GM12891 (cell line): ENCODE data around the gene IDH1.

Source experiments
- DNase-seq: peaks from one replicate; pipeline ENCODE4 v3.0.0; 2011; ENCODE audit warnings: low spot score; ENCODE audit not compliant: insufficient read length
- FAIRE-seq: peaks from 2 replicates; lab custom pipeline; 2011; peaks lifted over from hg19 to GRCh38; lab: Jason Lieb, UNC
- PAX5 ChIP-seq: IDR thresholded peaks from 2 replicates; pipeline ENCODE4 v1.6.1; 2011; ENCODE audit warnings: low read length, moderate library complexity, mild to moderate bottlenecking; ENCODE audit not compliant: insufficient read depth, severe bottlenecking
- POLR2A ChIP-seq: IDR thresholded peaks from 2 replicates; pipeline ENCODE4 v1.6.1; 2011; ENCODE audit warnings: low read depth, low read length, control low read depth
- POLR2AphosphoS5 ChIP-seq: IDR thresholded peaks from 2 replicates; pipeline ENCODE4 v1.6.1; 2011; ENCODE audit warnings: low read depth, low read length, control low read depth
- POU2F2 ChIP-seq: IDR thresholded peaks from 2 replicates; pipeline ENCODE4 v1.6.1; 2011; ENCODE audit warnings: low read depth, mild to moderate bottlenecking, control low read depth, low read length, moderate library complexity
- SPI1 ChIP-seq: IDR thresholded peaks from 2 replicates; pipeline ENCODE4 v1.6.1; 2011; ENCODE audit warnings: low read depth, low read length, control low read depth
- TAF1 ChIP-seq: IDR thresholded peaks from 2 replicates; pipeline ENCODE4 v1.6.1; 2011; ENCODE audit warnings: low read depth, low read length, control low read depth

IDH1 gene

DNA sequence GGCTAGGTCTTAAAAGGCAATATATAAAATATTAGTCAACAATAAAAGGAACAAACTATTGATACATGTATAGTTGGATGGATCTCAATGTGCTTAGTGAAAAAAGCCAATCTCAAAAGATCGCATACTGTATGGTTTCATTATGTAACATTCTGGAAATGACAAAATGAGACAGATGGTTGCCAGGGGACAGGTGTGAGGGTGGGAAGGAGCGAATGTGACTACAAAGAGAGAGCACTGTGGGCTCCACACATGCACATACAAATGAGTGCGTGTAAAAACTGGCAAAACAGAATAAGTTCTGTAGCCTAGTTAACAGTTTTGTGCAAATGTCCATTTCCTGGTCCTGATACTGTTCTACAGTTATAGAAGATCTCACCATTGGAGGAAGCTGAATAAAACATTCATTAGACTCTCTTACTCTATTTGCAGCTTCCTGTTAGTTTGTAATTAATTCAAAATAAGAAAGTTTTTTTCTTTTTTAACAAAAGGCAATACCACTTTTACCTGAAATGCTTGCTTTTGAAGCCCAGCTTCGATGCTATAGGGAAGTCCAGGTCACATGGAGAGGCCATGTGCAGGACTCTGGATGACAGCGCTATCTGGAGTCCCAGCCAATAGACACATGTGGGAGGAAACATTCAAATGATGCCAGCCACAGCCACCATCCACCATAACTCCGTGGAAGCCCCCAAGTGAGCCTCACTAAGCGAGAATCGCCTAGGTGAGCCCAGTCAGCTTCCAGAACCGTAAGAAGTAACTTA lies 44.0 kb downstream of the IDH1 start:
- FAIRE-seq (no peak), DNase-seq (no peak)
- no peak for TF ChIP-seq POU2F2
- no peak for TF ChIP-seq PAX5
- TF ChIP-seq POLR2AphosphoS5: no peak

DNA sequence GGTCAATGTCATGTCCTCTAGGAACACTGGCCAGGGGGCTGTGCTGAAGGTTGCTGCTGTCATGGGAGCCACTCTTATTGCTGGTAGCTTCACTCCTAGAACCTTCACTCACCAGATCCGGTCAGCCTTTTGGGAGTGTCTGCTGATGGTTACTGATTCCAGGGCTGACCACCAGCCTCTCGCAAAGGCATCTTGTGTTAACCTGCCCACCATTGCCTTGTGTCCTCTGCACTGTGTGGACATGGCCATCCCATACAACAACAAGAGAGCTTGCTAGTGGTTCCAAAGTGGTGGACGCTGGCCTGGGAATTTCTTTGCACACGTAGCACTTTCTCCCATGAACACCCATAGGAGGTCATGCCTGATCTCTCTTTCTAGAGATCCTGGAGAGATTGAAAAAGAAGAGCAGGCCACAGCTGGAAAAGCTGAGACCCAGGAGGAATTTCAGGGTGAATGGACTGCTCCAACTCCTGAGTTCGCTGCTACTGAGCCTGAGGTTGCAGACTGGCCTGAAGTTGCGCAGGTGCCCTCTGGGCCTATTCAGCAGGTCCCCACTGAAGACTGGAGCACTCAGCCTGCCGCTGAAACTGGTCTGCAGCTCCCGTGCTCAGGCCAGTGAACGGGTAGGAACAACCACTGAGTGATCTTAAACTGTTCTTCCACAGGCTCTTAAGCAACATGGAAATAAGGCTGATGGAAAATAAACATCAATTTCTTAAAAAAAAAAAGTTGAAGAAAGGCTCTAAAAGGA lies 46.4 kb downstream of the IDH1 start:
- DNase-seq (no peak), FAIRE-seq (no peak)
- TF ChIP-seq PAX5 (no peak), POU2F2 (no peak), TAF1 (no peak), POLR2A (no peak), SPI1 (no peak), POLR2AphosphoS5 (no peak)

DNA sequence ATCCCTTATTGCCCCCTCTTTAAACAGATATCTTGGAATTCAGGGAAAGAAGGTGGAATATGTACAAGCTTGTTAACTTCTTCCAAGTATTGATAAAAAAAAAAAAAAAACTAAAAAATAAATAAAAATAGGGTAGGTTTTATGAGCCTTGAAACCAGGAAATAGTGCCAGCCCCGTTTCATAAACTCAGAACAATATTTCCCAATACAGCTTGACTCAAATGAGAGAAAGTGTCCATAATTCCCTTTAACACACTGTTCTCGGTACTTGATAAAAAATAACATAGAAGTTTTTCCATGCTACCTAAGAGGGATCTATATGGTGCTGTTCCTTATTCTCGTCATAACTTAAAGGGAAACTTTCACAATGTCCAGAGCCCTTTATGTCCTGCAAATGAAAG lies 47.1 kb downstream of the IDH1 start:
- no peak for TF ChIP-seq SPI1
- no peak for TF ChIP-seq POLR2AphosphoS5
- TF ChIP-seq TAF1: no peak
- FAIRE-seq (no peak), DNase-seq (no peak)

DNA sequence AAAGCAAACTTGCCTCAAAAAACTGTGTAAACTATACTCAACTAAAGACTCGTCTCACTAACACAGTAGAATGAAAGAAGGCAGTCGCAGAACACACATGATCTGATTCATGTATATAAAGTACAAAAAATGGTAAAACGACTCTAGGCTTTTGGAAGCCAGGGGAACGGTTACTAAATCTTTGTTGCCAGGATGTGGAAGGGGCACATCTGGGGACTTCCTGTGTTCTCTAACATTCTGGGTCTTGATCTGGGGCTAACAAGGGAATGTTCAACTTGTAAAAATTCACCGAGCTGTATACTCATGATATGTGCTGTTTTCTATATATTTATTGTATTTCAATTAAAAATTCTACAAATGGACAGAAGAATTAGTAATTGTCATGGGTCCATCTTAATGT lies 50.7 kb downstream of the IDH1 start:
- TF ChIP-seq POU2F2 (no peak), SPI1 (no peak), PAX5 (no peak), TAF1 (no peak), POLR2A (no peak)
- FAIRE-seq (no peak), DNase-seq (no peak)

DNA sequence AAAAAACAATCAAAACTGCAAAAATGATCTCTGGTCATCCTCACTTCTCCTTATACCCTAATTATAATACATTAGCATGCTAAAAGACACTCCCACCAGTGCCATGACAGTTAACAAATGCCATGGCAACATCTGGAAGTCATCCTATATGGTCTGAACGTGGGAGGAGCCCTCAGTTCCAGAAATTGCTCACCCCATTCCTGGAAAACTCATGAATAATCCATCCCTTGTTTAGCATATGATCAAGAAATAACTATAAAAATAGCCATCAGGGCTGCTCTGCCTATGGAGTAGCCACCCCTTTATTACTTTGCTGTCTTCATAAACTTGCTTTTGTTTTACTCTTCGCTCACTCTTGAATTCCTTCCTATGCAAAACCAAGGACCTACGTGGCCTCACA lies 59.3 kb downstream of the IDH1 start:
- DNase-seq (no peak), FAIRE-seq (no peak)
- TF ChIP-seq SPI1: no peak
- TF ChIP-seq POU2F2: no peak
- no peak for TF ChIP-seq PAX5
- no peak for TF ChIP-seq TAF1
- no peak for TF ChIP-seq POLR2A
- no peak for TF ChIP-seq POLR2AphosphoS5

DNA sequence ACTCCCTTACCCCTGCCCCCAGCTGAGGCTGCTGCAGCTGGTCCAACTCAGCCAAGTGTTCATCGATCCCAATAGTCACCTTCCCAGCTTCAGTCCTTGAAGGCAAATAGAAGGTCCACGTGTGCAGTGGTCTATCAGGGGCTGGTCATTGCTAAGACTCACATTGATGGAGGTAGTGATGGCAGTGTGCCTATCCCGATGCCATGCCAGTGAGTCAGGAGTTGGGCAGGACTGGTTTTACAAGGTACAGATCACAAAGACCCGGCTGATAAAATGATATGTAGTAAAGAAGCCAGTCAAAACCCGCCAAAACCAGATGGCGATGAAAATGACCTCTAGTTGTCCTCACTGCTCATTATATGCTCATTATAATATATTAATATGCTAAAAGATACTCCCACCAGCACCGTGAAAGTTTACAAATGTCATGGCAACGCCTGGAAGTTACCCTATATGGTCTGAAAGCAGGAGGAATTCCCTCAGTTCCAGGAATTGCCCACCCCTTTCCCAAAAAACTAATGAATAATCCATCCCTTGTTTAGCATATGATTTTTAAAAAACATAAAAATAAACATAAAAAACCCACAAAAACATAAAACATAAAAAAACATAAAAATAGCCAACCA lies 62.1 kb downstream of the IDH1 start:
- FAIRE-seq (no peak), DNase-seq (no peak)
- no peak for TF ChIP-seq TAF1
- TF ChIP-seq POLR2AphosphoS5: no peak
- no peak for TF ChIP-seq PAX5
- no peak for TF ChIP-seq POLR2A
- no peak for TF ChIP-seq POU2F2
- TF ChIP-seq SPI1: no peak

DNA sequence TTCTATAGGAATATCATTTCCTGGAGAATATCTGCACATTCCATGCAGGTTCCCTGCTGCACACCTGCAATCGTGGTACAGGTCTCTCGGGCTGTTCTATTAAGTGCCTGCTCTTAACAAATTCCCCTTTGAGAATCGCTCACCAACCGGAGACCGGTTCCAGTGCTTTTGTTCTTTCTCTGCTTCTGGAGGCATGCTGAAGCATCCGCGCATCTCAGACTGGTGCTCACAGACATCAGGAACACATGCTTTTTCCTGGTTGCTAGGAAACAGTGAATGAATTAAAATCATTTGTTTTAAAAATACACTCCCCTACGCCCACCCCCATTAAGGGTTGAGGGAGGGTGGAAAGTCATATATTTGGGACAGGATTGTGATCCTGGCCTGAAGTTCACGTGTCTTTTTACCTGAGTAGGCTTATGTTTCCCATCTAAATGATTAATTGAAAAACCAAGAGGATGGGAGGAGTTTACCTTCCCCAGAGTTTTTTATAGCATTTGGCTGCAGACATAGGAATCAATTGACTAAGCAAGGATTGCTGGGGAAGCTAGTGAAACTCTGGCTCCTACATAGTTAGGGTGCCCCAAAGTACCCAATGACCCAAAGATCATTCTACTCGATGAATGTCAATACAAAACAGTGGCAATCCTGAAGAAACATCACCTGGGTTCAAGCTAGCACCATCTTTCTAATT lies 64.9 kb downstream of the IDH1 start, which contains the start of gene C2orf80:
TSS of gene C2orf80 (minus strand) at position 221 of the 694 bp plus-strand sequence. CDS start 3,044 bp downstream, outside the sequence.
- no peak for FAIRE-seq
- DNase-seq: no peak
- no peak for TF ChIP-seq POLR2AphosphoS5
- no peak for TF ChIP-seq POLR2A
- TF ChIP-seq POU2F2: no peak
- no peak for TF ChIP-seq PAX5
- TF ChIP-seq SPI1: no peak
- no peak for TF ChIP-seq TAF1

DNA sequence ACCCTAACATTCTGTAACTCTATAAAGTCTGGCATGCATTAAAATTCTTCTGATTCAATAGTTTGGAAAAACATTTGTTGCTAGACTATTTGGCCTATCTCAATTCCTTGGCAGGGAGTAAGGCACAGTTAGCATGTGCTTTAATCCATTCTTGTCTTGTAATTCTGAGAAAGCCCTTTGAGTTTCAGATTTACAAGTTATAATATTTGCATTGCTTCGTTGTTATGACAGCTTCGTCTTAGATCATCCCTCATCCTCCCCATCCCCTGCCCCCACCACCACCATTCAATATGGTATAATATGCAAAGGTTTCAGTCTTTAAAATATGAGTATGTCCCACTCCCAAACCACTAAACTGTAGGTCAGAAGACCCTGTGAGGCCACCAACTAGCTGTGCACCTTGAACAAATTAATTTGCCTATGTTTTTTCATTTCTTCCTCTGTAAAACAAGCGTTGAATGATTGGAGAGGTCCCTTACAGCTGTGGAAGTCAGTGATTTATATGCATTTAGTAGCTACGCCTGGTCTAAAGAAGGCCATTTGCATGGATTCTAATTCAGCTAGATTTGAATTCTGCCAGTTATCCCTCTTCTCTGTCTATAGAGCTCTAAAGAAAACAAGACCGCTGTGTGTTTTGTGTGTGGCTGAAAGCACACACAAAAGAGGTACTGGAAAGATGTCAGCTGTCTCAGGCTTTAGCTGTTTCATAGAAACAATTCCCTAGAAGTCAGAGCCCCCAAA lies 65.6 kb downstream of the IDH1 start:
- no peak for DNase-seq
- FAIRE-seq: no peak
- no peak for TF ChIP-seq PAX5
- no peak for TF ChIP-seq POU2F2

DNA sequence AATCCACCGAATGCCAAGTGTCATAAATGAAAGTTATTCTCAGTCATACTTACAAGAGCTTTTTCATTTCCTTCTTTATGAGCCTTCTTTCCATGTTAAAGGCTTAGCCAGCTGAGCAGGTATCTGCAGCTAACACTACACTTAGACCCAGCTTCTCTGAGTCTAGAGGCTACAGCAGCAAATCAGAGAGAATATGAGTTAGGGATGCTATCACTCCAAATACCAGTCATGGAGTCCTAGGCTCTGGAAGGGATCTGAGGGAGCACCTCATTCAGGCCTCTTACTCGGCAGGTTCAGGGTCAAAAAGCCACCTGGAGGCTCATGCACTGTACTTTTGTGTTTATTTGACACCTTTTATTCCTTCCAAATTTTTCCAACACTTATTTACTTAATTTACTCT lies 68.0 kb downstream of the IDH1 start:
- DNase-seq: no peak
- TF ChIP-seq TAF1: no peak
- TF ChIP-seq POU2F2: no peak
- TF ChIP-seq SPI1: no peak
- TF ChIP-seq POLR2A: no peak
- TF ChIP-seq PAX5: no peak
- no peak for TF ChIP-seq POLR2AphosphoS5

More for the DNA sequence above, 68.0 kb downstream of the IDH1 start:
- FAIRE-seq: no peak
